Keratinocyte (primary cell): ENCODE data around the gene CTU1. TPM values are rescaled to one million over a fixed set of nuclear protein-coding genes. Genes with fewer than 3 reads are reported as not detected.

ENCODE experiments used
- DNase-seq: peaks from one replicate; pipeline ENCODE4 v3.0.0-alpha.2; 2011; ENCODE audit warnings: low read depth, missing footprints, low spot score
- FAIRE-seq: peaks from 2 replicates; lab custom pipeline; 2011; peaks lifted over from hg19 to GRCh38; lab: Jason Lieb, UNC
- H2AFZ ChIP-seq: 2 replicates; pipeline ENCODE4 v1.6.0; 2012; ENCODE audit warnings: low read length, control low read depth, inconsistent platforms; ENCODE audit not compliant: control insufficient read depth
- H3K27ac ChIP-seq: 2 replicates; pipeline ENCODE4 v1.5.1; 2011; ENCODE audit warnings: low read length; ENCODE audit not compliant: control insufficient read depth, insufficient read depth
- H3K27me3 ChIP-seq: 3 replicates; pipeline ENCODE4 v1.6.0; 2011; ENCODE audit warnings: low read length; ENCODE audit not compliant: control insufficient read depth, insufficient read depth; ENCODE audit errors: extremely low read depth
- H3K36me3 ChIP-seq, 2 experiments: 2 replicates in 1 of 2; 3 replicates in 1 of 2; pipeline ENCODE4 v1.5.1; 2011; ENCODE audit warnings: low read length in 2 of 2, mild to moderate bottlenecking in 1 of 2; ENCODE audit not compliant: control insufficient read depth in 2 of 2, insufficient read depth in 2 of 2; ENCODE audit errors: extremely low read depth in 1 of 2
- H3K4me1 ChIP-seq: 3 replicates; pipeline ENCODE4 v1.5.1; 2011; ENCODE audit warnings: low read length; ENCODE audit not compliant: control insufficient read depth, insufficient read depth; ENCODE audit errors: extremely low read depth
- H3K4me2 ChIP-seq: 3 replicates; pipeline ENCODE4 v1.6.0; 2011; ENCODE audit warnings: low read depth, low read length; ENCODE audit not compliant: control insufficient read depth, insufficient read depth; ENCODE audit errors: extremely low read depth
- H3K4me3 ChIP-seq, 3 experiments: fragments of 200-600 bp in 1 of 3; sonication (generic) in 1 of 3; 2 replicates in 2 of 3; 3 replicates in 1 of 3; pipeline ENCODE4 v1.5.1; 2011 to 2016; ENCODE audit warnings: low read length in 3 of 3, mild to moderate bottlenecking in 3 of 3, control low read depth in 2 of 3, inconsistent platforms in 1 of 3, low read depth in 1 of 3, mixed read lengths in 1 of 3, mixed run types in 1 of 3, moderate library complexity in 1 of 3; ENCODE audit not compliant: control insufficient read depth in 2 of 3, insufficient read depth in 2 of 3; ENCODE audit errors: extremely low read depth in 1 of 3
- H3K79me2 ChIP-seq: 2 replicates; pipeline ENCODE4 v1.6.0; 2012; ENCODE audit warnings: low read length; ENCODE audit not compliant: control insufficient read depth, insufficient read depth
- H3K9ac ChIP-seq: 3 replicates; pipeline ENCODE4 v1.6.0; 2011; ENCODE audit warnings: low read length; ENCODE audit not compliant: control insufficient read depth, insufficient read depth; ENCODE audit errors: extremely low read depth
- H3K9me1 ChIP-seq: 3 replicates; pipeline ENCODE4 v1.6.0; 2011; ENCODE audit warnings: low read length; ENCODE audit not compliant: control insufficient read depth, insufficient read depth; ENCODE audit errors: extremely low read depth
- H3K9me3 ChIP-seq: 2 replicates; pipeline ENCODE4 v1.5.1; 2012; ENCODE audit warnings: low read depth, low read length; ENCODE audit not compliant: control insufficient read depth
- H4K20me1 ChIP-seq: 3 replicates; pipeline ENCODE4 v1.6.0; 2011; ENCODE audit warnings: low read length; ENCODE audit not compliant: control insufficient read depth, insufficient read depth; ENCODE audit errors: extremely low read depth
- CTCF ChIP-seq, 3 experiments: IDR thresholded peaks in 1 of 3; conservative IDR thresholded peaks in 1 of 3; optimal IDR thresholded peaks in 1 of 3; 2 replicates in 2 of 3; 3 replicates in 1 of 3; pipeline versions ENCODE3 to v1.5.1; 2011; ENCODE audit warnings: low read length in 3 of 3, mild to moderate bottlenecking in 3 of 3, moderate library complexity in 2 of 3, control low read depth in 1 of 3, inconsistent platforms in 1 of 3; ENCODE audit not compliant: insufficient read depth in 2 of 3; ENCODE audit errors: extremely low read depth in 1 of 3
- EZH2 ChIP-seq: IDR thresholded peaks from one replicate; pipeline ENCODE4 v1.6.1; 2012; ENCODE audit warnings: inconsistent platforms, mild to moderate bottlenecking, low read length, moderate library complexity
- dilution Hi-C: fragments of 300-500 bp; cut with MboI; formaldehyde crosslinking; loops from one replicate; pipeline ENCODE4 v1.7.0; 2020; ENCODE audit warnings: low sequenced_read_pairs; ENCODE audit not compliant: extremely low pct_ligation_motif_present
- polyA plus RNA-seq, 5 experiments: library from polyadenylated mRNA; depleted of rRNA in 3 of 5; stranded (reverse) in 3 of 5; stranded (forward) in 1 of 5; unstranded in 1 of 5; fragments of >200 nt; gene quantifications; 1 replicate in 1 of 5; 2 replicates in 3 of 5; 3 replicates in 1 of 5; pipeline versions ENCODE4 v1.2.1 to v1.2.3, GENCODE V29; 2011 to 2012; ENCODE audit warnings: missing spikeins in 2 of 5, low read depth in 1 of 5, low replicate concordance in 1 of 5

The CTU1 gene
- polyA plus RNA-seq, 1 donor (not counting 4 experiments of a cell fraction or from before 2014, with no cell fraction given): 1.9 TPM

GRCh38 chr19:51096473-51097165 lies 11.6 kb downstream of the CTU1 start:
- dilution Hi-C loops: no loop called here
- peaks cover 9 to 14% of the 10 kb centered on the region in 2 experiments for H3K36me3 ChIP-seq
- DNase-seq (no peak), FAIRE-seq (no peak)
- H3K4me1 ChIP-seq: peaks cover 23% of the 10 kb centered on the region
- no peak for TF ChIP-seq EZH2
- peak; percentile 52 to 65 (median 62) for TF ChIP-seq CTCF (optimal IDR thresholded peaks at IDR 0.05 in 1 of 3, IDR thresholded peaks at IDR 0.05 in 1 of 3, conservative IDR thresholded peaks at IDR 0.05 in 1 of 3; ENCODE audit: extremely low read depth in 1 of 3, insufficient read depth in 2 of 3, low read length in 3 of 3)
- H3K79me2 ChIP-seq: peaks cover 15% of the 10 kb centered on the region
- peaks cover 5% of the 10 kb centered on the region for H3K9me1 ChIP-seq
- H3K9me3 ChIP-seq: no peaks in the 10 kb centered on the region
- peaks cover 7% of the 10 kb centered on the region for H4K20me1 ChIP-seq
- H3K27me3 ChIP-seq: no peaks in the 10 kb centered on the region
- peak overlapping the region; percentile 65 for H3K4me2 ChIP-seq
- H3K4me3 ChIP-seq: peak overlapping the region in 1 of 3 experiments; percentile 30
- no peak overlapping the region for H2AFZ ChIP-seq
- no peak overlapping the region for H3K9ac ChIP-seq
- peak overlapping the region; percentile 63 for H3K27ac ChIP-seq

GRCh38 chr19:51094696-51095279 lies 13.4 kb downstream of the CTU1 start:
- Histone ChIP-seq H3K27ac (no peak overlapping the region), H3K9ac (no peak overlapping the region), H3K9me1 (peaks cover 5% of the 10 kb centered on the region), H2AFZ (no peak overlapping the region), H3K27me3 (no peaks in the 10 kb centered on the region), H3K4me3 (no peak overlapping the region), H3K4me1 (peaks cover 23% of the 10 kb centered on the region), H3K4me2 (no peak overlapping the region), H3K36me3 (peaks cover 4 to 12% of the 10 kb centered on the region in 2 experiments), H3K79me2 (peaks cover 7% of the 10 kb centered on the region), H3K9me3 (no peaks in the 10 kb centered on the region), H4K20me1 (peaks cover 6% of the 10 kb centered on the region)
- TF ChIP-seq EZH2 (no peak), CTCF (optimal IDR thresholded peaks at IDR 0.05 in 1 of 3, IDR thresholded peaks at IDR 0.05 in 1 of 3, conservative IDR thresholded peaks at IDR 0.05 in 1 of 3; ENCODE audit: extremely low read depth in 1 of 3, insufficient read depth in 2 of 3, low read length in 3 of 3) (peak; percentile 68 to 89 (median 76))
- DNase-seq (no peak), FAIRE-seq (no peak)
- dilution Hi-C loops: no loop called here
